Measurements from ENCODE around the gene TCAP. TPM values are rescaled to one million over a fixed set of nuclear protein-coding genes. Genes with fewer than 3 reads are reported as not detected.

TCAP gene
- total RNA-seq, 1 donor from 2014 or later, result 0.98 TPM

GRCh38 chr17:39667945-39668924, 3.1 kb downstream of the TCAP start, which contains the start of gene PNMT:
TSS of gene PNMT (plus strand) at chr17:39668453. CDS start at chr17:39668476, 23 bp downstream.
- TF ChIP-seq CTCF (IDR thresholded peaks at IDR 0.05; ENCODE audit: insufficient read depth, low read depth, low read length) (peak; percentile 23), EZH2 (IDR thresholded peaks at IDR 0.05; ENCODE audit: insufficient read depth, low read length) (peak; percentile 95)
- peaks cover 11% of the 10 kb centered on the region for H4K20me1 ChIP-seq (ENCODE audit: insufficient read depth, low read length)
- Mint-ChIP-seq H3K27me3 (ENCODE audit: low read depth, unreplicated experiment) (peaks cover 38% of the 10 kb centered on the region), H3K9me3 (ENCODE audit: unreplicated experiment) (no peaks in the 10 kb centered on the region), H3K4me3 (ENCODE audit: unreplicated experiment) (no peak within 1 kb of the TSS), H3K27ac (ENCODE audit: unreplicated experiment) (peak within 1 kb of the TSS; percentile 30), H3K4me1 (ENCODE audit: low read depth, unreplicated experiment) (peaks cover 7% of the 10 kb centered on the region), H3K36me3 (ENCODE audit: low read depth, unreplicated experiment) (no peaks in the 10 kb centered on the region)
- H2AFZ ChIP-seq (ENCODE audit: low read depth, low read length), result peak within 1 kb of the TSS; percentile 26
- peak; percentile 32 for DNase-seq (ENCODE audit: low read depth)
- H3K9me3 ChIP-seq (ENCODE audit: insufficient read depth, low read depth, low read length), result no peaks in the 10 kb centered on the region
- FAIRE-seq, result no peak
- H3K4me1 ChIP-seq (ENCODE audit: insufficient read depth, low read length), result peaks cover 5% of the 10 kb centered on the region
- no peak within 1 kb of the TSS for H3K9ac ChIP-seq (ENCODE audit: low read length)
- no peak within 1 kb of the TSS for H3K27ac ChIP-seq (ENCODE audit: low read depth, low read length)
- no peaks in the 10 kb centered on the region for H3K36me3 ChIP-seq (ENCODE audit: insufficient read depth, low read length)
- peak within 1 kb of the TSS; percentile 81 for H3K4me2 ChIP-seq (ENCODE audit: low read length)
- H3K4me3 ChIP-seq (ENCODE audit: insufficient read depth, low read depth, low read length), result peak within 1 kb of the TSS; percentile 28
- H3K27me3 ChIP-seq (ENCODE audit: insufficient read depth, low read length), result peaks cover 34% of the 10 kb centered on the region
- H3K79me2 ChIP-seq (ENCODE audit: insufficient read depth, low read length), result no peaks in the 10 kb centered on the region

- TF ChIP-seq CTCF (IDR thresholded peaks at IDR 0.05; ENCODE audit: insufficient read depth, low read depth, low read length), result no peak
- TF ChIP-seq EZH2 (IDR thresholded peaks at IDR 0.05; ENCODE audit: insufficient read depth, low read length), result no peak
- no peak overlapping the region for H3K27ac Mint-ChIP-seq (ENCODE audit: unreplicated experiment)
- no peak for DNase-seq (ENCODE audit: low read depth)
- no peak overlapping the region for H3K4me3 ChIP-seq (ENCODE audit: insufficient read depth, low read depth, low read length)
- FAIRE-seq, result no peak
- no peak overlapping the region for H3K9ac ChIP-seq (ENCODE audit: low read length)
- H3K79me2 ChIP-seq (ENCODE audit: insufficient read depth, low read length), result no peaks in the 10 kb centered on the region
- H3K4me3 Mint-ChIP-seq (ENCODE audit: unreplicated experiment), result no peak overlapping the region
- no peaks in the 10 kb centered on the region for H3K9me3 ChIP-seq (ENCODE audit: insufficient read depth, low read depth, low read length)
- H3K4me1 Mint-ChIP-seq (ENCODE audit: low read depth, unreplicated experiment), result peaks cover 3% of the 10 kb centered on the region
- H3K36me3 Mint-ChIP-seq (ENCODE audit: low read depth, unreplicated experiment), result no peaks in the 10 kb centered on the region
- H3K27me3 Mint-ChIP-seq (ENCODE audit: low read depth, unreplicated experiment), result peaks cover 44% of the 10 kb centered on the region
- H3K36me3 ChIP-seq (ENCODE audit: insufficient read depth, low read length), result no peaks in the 10 kb centered on the region
- no peaks in the 10 kb centered on the region for H4K20me1 ChIP-seq (ENCODE audit: insufficient read depth, low read length)
- no peak overlapping the region for H3K27ac ChIP-seq (ENCODE audit: low read depth, low read length)
- no peaks in the 10 kb centered on the region for H3K9me3 Mint-ChIP-seq (ENCODE audit: unreplicated experiment)
- H3K4me2 ChIP-seq (ENCODE audit: low read length), result no peak overlapping the region
- no peak overlapping the region for H2AFZ ChIP-seq (ENCODE audit: low read depth, low read length)
- peaks cover 5% of the 10 kb centered on the region for H3K4me1 ChIP-seq (ENCODE audit: insufficient read depth, low read length)
- H3K27me3 ChIP-seq (ENCODE audit: insufficient read depth, low read length), result peaks cover 34% of the 10 kb centered on the region
Observed at GRCh38 chr17:39669897-39670735, 5.0 kb downstream of the TCAP start.

Data from astrocyte (in vitro differentiated cells and primary cell).